C4-2B (cell line): ENCODE data around the gene TMED6.

Experiments
- ZFX ChIP-seq: fragments of 450-650 bp; IDR thresholded peaks from 2 replicates; pipeline ENCODE4 v1.6.1; 2017
- TF ChIP-seq, protein P1 (sequence below): fragments of 450-650 bp; conservative IDR thresholded peaks from 2 replicates; pipeline ENCODE4 v1.5.1; 2017; ENCODE audit warnings: mild to moderate bottlenecking

DNA sequence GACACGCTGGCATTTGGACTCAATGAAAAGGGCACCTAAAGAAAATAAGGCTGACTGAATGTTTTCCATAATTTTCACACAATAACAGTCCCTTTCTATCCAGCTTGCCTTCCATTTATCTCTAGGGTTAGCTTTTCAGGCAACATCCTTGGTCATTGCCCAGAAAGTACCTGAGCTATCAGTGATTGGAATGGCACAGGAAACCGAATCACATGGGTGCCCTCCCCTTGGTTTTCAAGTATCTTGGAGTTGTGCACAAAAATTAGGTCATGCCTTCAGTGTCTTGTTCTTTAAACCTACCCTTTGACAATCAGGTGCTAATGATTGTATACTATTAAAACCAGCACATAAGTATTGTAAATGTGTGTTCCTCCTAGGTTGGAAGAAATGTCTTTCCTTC lies 43.7 kb downstream of the TMED6 start:
- TF ChIP-seq, protein P1, sequence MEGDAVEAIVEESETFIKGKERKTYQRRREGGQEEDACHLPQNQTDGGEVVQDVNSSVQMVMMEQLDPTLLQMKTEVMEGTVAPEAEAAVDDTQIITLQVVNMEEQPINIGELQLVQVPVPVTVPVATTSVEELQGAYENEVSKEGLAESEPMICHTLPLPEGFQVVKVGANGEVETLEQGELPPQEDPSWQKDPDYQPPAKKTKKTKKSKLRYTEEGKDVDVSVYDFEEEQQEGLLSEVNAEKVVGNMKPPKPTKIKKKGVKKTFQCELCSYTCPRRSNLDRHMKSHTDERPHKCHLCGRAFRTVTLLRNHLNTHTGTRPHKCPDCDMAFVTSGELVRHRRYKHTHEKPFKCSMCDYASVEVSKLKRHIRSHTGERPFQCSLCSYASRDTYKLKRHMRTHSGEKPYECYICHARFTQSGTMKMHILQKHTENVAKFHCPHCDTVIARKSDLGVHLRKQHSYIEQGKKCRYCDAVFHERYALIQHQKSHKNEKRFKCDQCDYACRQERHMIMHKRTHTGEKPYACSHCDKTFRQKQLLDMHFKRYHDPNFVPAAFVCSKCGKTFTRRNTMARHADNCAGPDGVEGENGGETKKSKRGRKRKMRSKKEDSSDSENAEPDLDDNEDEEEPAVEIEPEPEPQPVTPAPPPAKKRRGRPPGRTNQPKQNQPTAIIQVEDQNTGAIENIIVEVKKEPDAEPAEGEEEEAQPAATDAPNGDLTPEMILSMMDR = no peak
- TF ChIP-seq ZFX = no peak
